ENCODE results near the gene CLCN4.

CLCN4 gene

GRCh38 chrX:10156199-10157031 lies at the start of gene CLCN4:
CLCN4 (plus strand) TSS chrX:10156975; CDS start chrX:10185033, 28,058 bp downstream.
- peak; percentile 52 to 64 for DNase-seq

DNA sequence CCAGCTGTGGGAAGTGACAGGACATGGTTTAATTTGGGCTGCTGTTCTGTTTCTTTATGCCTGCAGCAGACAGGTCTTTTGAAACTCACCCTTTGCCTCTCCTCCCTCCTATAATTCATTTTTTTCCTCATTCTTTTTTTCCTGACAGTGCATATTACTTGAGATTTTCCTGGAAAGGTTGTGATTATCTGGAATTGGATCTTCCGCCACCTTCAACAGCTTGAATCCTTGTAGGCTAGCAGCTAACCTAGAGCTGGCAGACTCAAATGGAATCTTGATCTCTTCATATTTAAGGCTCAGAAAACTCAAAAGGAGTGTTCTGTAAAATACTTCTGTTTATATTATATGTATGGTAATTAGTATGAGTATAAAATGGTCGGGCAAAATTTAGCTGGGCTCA lies 49.3 kb upstream of the CLCN4 start:
- no peak for DNase-seq

GRCh38 chrX:10108288-10108687 lies 48.5 kb upstream of the CLCN4 start:
- no peak for DNase-seq

- DNase-seq = peak in 1 of 2 donors; percentile 51
Measured at GRCh38 chrX:10109695-10110094, 47.1 kb upstream of the CLCN4 start.

DNA sequence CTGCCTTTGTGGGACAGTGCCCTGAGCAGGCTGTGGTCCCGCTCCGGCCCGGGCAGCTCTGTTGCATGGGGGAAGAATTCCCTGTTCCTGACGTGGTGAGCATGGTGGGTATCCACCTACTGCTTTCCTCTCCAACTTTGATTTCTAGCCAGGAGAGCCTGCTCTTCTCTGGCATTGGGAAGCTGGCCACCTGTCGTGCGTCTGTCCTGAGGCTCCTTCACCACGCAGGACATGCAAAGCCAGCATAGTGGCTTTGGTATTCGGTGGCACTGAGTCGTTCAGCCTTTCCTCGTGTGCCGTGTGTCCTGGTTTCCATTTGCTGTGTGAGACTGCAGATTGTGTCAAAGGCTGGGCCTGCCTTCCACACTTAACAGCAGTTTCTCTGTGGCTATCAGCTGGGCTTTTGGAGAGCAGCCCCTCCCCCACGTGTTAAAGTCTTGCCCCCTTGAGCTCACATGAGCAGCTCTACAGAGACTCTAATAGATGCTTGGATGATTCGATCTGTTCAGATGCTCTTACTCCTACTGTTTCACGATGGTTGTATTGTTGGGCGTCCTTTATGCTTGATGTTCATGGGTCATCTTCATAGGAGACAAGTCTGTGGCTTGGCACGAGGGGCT lies 46.3 kb upstream of the CLCN4 start:
- DNase-seq = no peak

- no peak for DNase-seq
Measured at GRCh38 chrX:10110984-10111363, 45.8 kb upstream of the CLCN4 start.

- no peak for DNase-seq
Measured at GRCh38 chrX:10111364-10112148, 45.2 kb upstream of the CLCN4 start.

DNA sequence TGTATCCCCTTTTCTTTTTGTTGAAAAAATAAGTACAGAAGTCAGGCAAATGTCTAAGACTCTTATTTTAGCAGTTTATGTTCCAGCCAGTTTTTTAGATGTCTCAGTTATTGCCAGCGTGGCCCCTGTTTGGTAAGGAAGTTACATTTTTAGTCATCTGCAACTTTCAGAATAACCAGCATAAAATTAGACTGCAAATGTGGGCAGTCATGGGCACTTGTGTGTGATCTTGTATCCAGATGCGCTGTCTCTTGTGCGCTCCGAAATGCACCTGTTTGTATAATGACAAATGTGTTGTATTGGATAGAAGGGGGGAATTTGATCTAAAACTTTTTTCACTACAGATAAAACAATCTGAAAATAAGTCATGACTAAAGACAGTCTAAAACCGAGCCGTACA lies 44.3 kb upstream of the CLCN4 start:
- DNase-seq = no peak

- no peak for DNase-seq
Measured at GRCh38 chrX:10115082-10115481, 41.7 kb upstream of the CLCN4 start.

GRCh38 chrX:10117301-10117700 lies 39.5 kb upstream of the CLCN4 start:
- DNase-seq = no peak

GRCh38 chrX:10117864-10118377 lies 38.9 kb upstream of the CLCN4 start:
- no peak for DNase-seq

GRCh38 chrX:10118530-10118929 lies 38.2 kb upstream of the CLCN4 start:
- DNase-seq = no peak

- peak; percentile 29 to 93 for DNase-seq
Measured at GRCh38 chrX:10119399-10119990, 37.3 kb upstream of the CLCN4 start.

DNA sequence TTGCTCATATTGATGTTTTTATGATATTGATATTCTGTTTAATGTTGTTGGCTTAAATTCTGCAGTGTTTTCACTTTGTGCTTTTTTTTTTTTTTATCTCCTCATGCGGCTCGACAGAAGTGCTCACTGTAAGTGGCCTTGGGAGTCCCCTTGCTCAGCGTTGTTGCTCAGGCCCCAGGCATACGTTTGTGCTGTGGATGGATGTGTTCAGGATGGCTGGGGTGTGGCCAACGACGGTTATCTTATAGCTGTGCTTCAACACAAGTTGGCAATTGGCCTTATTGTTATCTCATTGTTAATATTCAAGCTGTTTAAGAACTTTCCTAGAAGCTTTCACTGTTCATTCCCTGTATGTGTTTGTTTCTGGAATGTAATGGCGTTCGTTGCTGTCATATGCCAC lies 36.4 kb upstream of the CLCN4 start:
- no peak for DNase-seq

- DNase-seq = no peak
Measured at GRCh38 chrX:10120828-10121227, 35.9 kb upstream of the CLCN4 start.

- DNase-seq = no peak
Measured at GRCh38 chrX:10121787-10122186, 35.0 kb upstream of the CLCN4 start.

- no peak for DNase-seq
Measured at GRCh38 chrX:10124506-10125247, 32.1 kb upstream of the CLCN4 start.

GRCh38 chrX:10125248-10125615 lies 31.5 kb upstream of the CLCN4 start:
- no peak for DNase-seq

DNA sequence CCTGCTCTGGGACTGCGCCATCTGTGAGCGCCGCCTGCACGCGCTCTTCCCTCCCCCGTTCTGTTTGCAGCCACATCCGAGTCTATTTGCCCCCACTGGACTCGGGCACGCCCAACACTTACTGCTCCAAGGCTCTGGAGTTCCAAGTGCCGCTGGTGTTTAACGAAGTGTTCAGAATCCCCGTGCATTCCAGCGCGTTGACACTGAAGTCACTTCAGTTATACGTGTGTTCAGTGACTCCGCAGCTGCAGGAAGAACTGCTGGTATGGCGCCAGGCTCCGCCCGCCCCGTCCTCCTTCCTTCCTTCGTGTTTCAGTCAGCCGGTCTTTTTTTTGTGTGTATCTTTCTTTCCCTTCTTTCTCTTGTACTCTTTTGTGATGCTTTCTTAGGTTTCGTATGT lies 30.7 kb upstream of the CLCN4 start:
- DNase-seq = no peak

GRCh38 chrX:10126834-10127233 lies 29.9 kb upstream of the CLCN4 start:
- DNase-seq = no peak

DNA sequence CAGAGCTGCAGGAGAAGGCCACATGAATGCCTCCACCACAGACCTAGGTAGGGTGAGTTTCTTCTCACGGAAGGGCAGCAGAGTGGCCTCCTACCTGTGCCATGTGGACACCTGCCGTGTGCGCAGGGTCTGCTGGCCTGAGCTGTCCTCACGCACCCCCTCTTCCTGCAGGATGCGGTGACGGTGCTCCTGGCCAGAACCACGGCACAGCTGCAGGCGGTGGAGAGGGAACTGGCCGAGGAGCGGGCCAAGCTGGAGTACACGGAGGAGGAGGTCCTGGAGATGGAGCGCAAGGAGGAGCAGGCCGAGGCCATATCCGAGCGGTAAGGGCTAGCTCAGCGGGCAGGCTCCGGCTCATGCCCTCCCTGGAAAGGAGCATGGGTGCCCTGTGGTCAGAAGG lies 28.4 kb upstream of the CLCN4 start:
- no peak for DNase-seq

- no peak for DNase-seq
Measured at GRCh38 chrX:10129229-10129628, 27.5 kb upstream of the CLCN4 start.
